Amniotic epithelial cell (primary cell): ENCODE results near the gene HMCN2.
"Not testable (repeated sequence)": the region's sequence is repeated elsewhere in the genome, so short reads cannot be mapped to it uniquely, and the experiment has no call there.

ENCODE experiments used
- DNase-seq: peaks from one replicate; pipeline ENCODE4 v3.0.0-alpha.2; 2010; ENCODE audit warnings: low read depth

The HMCN2 gene

GRCh38 chr9:130393681-130394071 is 128.1 kb downstream of the HMCN2 start:
- DNase-seq: no peak

- no peak for DNase-seq
Measured at GRCh38 chr9:130394320-130394719, 128.8 kb downstream of the HMCN2 start.

- no peak for DNase-seq
Measured at GRCh38 chr9:130394814-130395470, 129.4 kb downstream of the HMCN2 start.

GRCh38 chr9:130395810-130396435 is 130.4 kb downstream of the HMCN2 start:
- DNase-seq: no peak

- no peak for DNase-seq
Measured at GRCh38 chr9:130396581-130396980, 131.0 kb downstream of the HMCN2 start.

- no peak for DNase-seq
Measured at GRCh38 chr9:130398487-130399240, 133.1 kb downstream of the HMCN2 start.

- DNase-seq: no peak
Measured at GRCh38 chr9:130399768-130400167, 134.2 kb downstream of the HMCN2 start.

- no peak for DNase-seq
Measured at GRCh38 chr9:130400870-130401269, 135.3 kb downstream of the HMCN2 start.

- not testable (repeated sequence) for DNase-seq
Measured at GRCh38 chr9:130401742-130402141, 136.2 kb downstream of the HMCN2 start.

GRCh38 chr9:130402243-130402642 is 136.7 kb downstream of the HMCN2 start:
- DNase-seq: no peak

GRCh38 chr9:130402645-130403440 is 137.3 kb downstream of the HMCN2 start:
- no peak for DNase-seq

- DNase-seq: no peak
Measured at GRCh38 chr9:130405657-130406257, 140.2 kb downstream of the HMCN2 start.

GRCh38 chr9:130406278-130406895 is 140.8 kb downstream of the HMCN2 start:
- no peak for DNase-seq

- DNase-seq: no peak
Measured at GRCh38 chr9:130407916-130408663, 142.5 kb downstream of the HMCN2 start.

- no peak for DNase-seq
Measured at GRCh38 chr9:130408669-130409068, 143.1 kb downstream of the HMCN2 start.

GRCh38 chr9:130409246-130409645 is 143.7 kb downstream of the HMCN2 start:
- DNase-seq: no peak

GRCh38 chr9:130410443-130410842 is 144.9 kb downstream of the HMCN2 start:
- DNase-seq: no peak

- DNase-seq: no peak
Measured at GRCh38 chr9:130411566-130411915, 146.0 kb downstream of the HMCN2 start.

- no peak for DNase-seq
Measured at GRCh38 chr9:130414081-130414731, 148.6 kb downstream of the HMCN2 start.
